A673 (cell line): ENCODE measurements around the gene ASB8. TPM values are rescaled to one million over a fixed set of nuclear protein-coding genes. Genes with fewer than 3 reads are reported as not detected.

Experiments used
- BruUV-seq: library from RNA; stranded (reverse); fragments of 400-500 nt; replicated peaks from 2 replicates; lab custom pipeline; 2021; lab: Mats Ljungman, UMichigan
- CTCF ChIA-PET: fragments of 300-600 bp; sonication (Branson Sonifier 250); formaldehyde crosslinking; loops from one replicate; lab custom pipeline; 2022; ENCODE audit warnings: antibody characterized with exemption; lab: Charles Lee
- POLR2A ChIA-PET: fragments of 300-600 bp; sonication (Branson Sonifier 250); formaldehyde crosslinking; loops from one replicate; lab custom pipeline; 2022; ENCODE audit warnings: antibody characterized with exemption; ENCODE audit not compliant: low non-redundant PET; lab: Charles Lee
- DNase-seq: peaks from one replicate; pipeline ENCODE4 v3.0.0-alpha.2; 2015; ENCODE audit warnings: low spot score
- H3K27ac ChIP-seq: fragments of 200-600 bp; sonication (generic); 2 replicates; pipeline ENCODE4 v1.5.1; 2016; ENCODE audit warnings: mixed run types, low read depth, mild to moderate bottlenecking, mixed read lengths, antibody characterized with exemption, low read length; ENCODE audit not compliant: poor library complexity, severe bottlenecking
- H3K27me3 ChIP-seq: fragments of 200-600 bp; sonication (generic); replicated peaks from 2 replicates; pipeline ENCODE4 v1.6.1; 2017; ENCODE audit warnings: mixed run types, low read depth, mild to moderate bottlenecking, mixed read lengths, antibody characterized with exemption, low read length; ENCODE audit not compliant: insufficient read depth, poor library complexity
- H3K36me3 ChIP-seq: fragments of 200-600 bp; sonication (generic); 2 replicates; pipeline ENCODE4 v1.6.1; 2016; ENCODE audit warnings: mixed run types, mild to moderate bottlenecking, mixed read lengths, antibody characterized with exemption, low read length; ENCODE audit not compliant: insufficient read depth, poor library complexity, severe bottlenecking
- H3K4me1 ChIP-seq: fragments of 200-600 bp; sonication (generic); 2 replicates; pipeline ENCODE4 v1.6.1; 2017; ENCODE audit warnings: mixed run types, mild to moderate bottlenecking, mixed read lengths, antibody characterized with exemption, low read length; ENCODE audit not compliant: insufficient read depth, poor library complexity, severe bottlenecking
- H3K4me3 ChIP-seq: fragments of 200-600 bp; sonication (generic); 2 replicates; pipeline ENCODE4 v1.5.1; 2016; ENCODE audit warnings: low read depth, mixed run types, mild to moderate bottlenecking, mixed read lengths, low read length; ENCODE audit not compliant: poor library complexity, severe bottlenecking
- H3K9me3 ChIP-seq: fragments of 200-600 bp; sonication (generic); 2 replicates; pipeline ENCODE4 v1.6.1; 2016; ENCODE audit warnings: mixed run types, low read depth, mild to moderate bottlenecking, mixed read lengths, antibody characterized with exemption, low read length; ENCODE audit not compliant: poor library complexity, severe bottlenecking
- EZH2 ChIP-seq: fragments of 200-600 bp; sonication (generic); IDR thresholded peaks from 2 replicates; pipeline ENCODE4 v1.6.1; 2017; ENCODE audit warnings: borderline replicate concordance, low read depth, mild to moderate bottlenecking, mixed read lengths, antibody characterized with exemption, low read length; ENCODE audit not compliant: poor library complexity, severe bottlenecking
- intact Hi-C: fragments of 100-400 bp; cut with micrococcal nuclease; formaldehyde crosslinking; loops from one replicate; pipeline ENCODE4 v1.10.0; 2022; ENCODE audit not compliant: unreplicated experiment
- total RNA-seq: library from RNA; stranded (reverse); gene quantifications from 2 replicates; pipeline ENCODE4 v1.2.3, GENCODE V29; 2021
- TF ChIP-seq, protein P1 (sequence below): fragments of 300-800, 200-600 bp; sonication (generic); conservative IDR thresholded peaks from 2 replicates; pipeline ENCODE4 v1.5.1; 2017; ENCODE audit warnings: low read depth, mild to moderate bottlenecking, antibody characterized with exemption, low read length, moderate library complexity, mixed read lengths

The ASB8 gene
- total RNA-seq, 1 experiment from 2014 or later, result 23.5 TPM

DNA sequence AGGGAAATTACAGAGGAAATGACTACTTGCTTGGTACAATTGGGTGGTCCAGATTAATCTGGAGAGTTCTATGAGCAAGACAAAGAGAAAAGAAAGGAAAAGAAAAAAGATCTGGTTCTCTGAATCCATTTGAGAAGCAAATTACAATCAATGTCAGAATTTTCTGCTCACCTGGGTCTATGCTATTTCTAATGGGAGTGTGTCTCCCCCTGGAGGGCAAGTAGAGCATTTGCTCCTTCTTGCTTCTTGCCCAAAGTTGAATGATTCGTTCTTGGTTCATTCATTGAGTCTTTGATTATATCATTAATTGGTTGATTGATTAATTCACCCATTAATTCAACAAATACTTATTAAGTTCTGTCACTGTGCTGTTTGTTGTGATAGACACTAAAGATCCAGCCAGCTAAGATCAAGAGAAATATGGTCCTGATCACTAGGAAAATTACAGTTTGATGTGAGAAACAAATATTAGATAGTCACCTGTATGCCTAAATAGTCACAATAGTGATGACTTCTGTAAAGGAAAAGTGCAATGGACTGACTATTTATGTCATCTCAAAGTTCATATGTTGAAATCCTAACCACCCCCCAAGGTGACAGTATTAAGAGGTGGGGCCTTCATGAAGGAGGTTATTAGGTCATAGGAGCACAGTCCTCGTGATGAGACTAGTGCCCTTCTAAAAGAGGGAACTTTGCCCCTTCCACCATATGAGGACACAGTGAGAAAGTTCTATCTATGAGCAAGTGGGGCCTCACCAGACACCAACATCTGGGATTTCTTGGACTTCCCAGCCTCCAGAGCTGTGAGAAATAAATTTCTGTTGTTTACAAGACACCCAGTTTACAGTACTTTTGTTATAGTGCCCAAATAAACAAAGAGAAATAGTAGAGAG, 8.0 kb upstream of the ASB8 start:
- BruUV-seq, result no TSS peak
- Histone ChIP-seq H3K36me3 (no peaks in the 10 kb centered on the region), H3K9me3 (no peaks in the 10 kb centered on the region), H3K27ac (no peak overlapping the region), H3K27me3 (no peaks in the 10 kb centered on the region), H3K4me3 (no peak overlapping the region), H3K4me1 (no peaks in the 10 kb centered on the region)
- TF ChIP-seq, protein P1, sequence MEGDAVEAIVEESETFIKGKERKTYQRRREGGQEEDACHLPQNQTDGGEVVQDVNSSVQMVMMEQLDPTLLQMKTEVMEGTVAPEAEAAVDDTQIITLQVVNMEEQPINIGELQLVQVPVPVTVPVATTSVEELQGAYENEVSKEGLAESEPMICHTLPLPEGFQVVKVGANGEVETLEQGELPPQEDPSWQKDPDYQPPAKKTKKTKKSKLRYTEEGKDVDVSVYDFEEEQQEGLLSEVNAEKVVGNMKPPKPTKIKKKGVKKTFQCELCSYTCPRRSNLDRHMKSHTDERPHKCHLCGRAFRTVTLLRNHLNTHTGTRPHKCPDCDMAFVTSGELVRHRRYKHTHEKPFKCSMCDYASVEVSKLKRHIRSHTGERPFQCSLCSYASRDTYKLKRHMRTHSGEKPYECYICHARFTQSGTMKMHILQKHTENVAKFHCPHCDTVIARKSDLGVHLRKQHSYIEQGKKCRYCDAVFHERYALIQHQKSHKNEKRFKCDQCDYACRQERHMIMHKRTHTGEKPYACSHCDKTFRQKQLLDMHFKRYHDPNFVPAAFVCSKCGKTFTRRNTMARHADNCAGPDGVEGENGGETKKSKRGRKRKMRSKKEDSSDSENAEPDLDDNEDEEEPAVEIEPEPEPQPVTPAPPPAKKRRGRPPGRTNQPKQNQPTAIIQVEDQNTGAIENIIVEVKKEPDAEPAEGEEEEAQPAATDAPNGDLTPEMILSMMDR, result peak; percentile 90
- TF ChIP-seq EZH2, result no peak
- DNase-seq, result peak; percentile 68
- POLR2A ChIA-PET, result interaction anchor here (0.6 kb wide), 1 partner anchor 81 kb away, joined by 22 read pairs; no protein-coding TSS in a partner anchor
- intact Hi-C loops, result loop anchor here (10.0 kb wide), 1 partner anchor 451 kb away; no protein-coding TSS in a partner anchor
- CTCF ChIA-PET, result interaction anchor here (1.5 kb wide), 1 partner anchor 223 kb away, joined by 5 read pairs; no protein-coding TSS in a partner anchor

DNA sequence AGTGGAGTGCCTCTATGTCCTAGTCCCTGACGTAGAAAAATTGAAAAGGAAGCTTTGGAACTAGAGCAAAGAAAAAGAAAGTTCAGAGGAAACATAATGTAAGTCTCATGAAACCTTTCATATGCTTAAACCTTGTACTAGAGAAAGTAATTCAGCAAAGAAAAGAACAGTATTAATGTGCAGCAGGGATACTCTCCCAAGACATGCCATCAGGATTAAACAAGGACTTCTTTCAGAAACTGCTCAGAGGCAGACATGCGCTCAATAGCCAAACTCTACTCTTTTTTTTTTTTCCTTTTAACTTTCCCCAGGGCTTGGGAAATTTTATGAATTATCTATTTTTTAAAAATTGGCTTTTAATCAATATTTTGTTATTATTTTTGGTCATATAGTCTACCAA, 7.1 kb upstream of the ASB8 start:
- TF ChIP-seq, protein P1, result no peak
- TF ChIP-seq EZH2, result no peak
- Histone ChIP-seq H3K4me3 (no peak overlapping the region), H3K9me3 (no peaks in the 10 kb centered on the region), H3K36me3 (no peaks in the 10 kb centered on the region), H3K27me3 (no peaks in the 10 kb centered on the region), H3K27ac (no peak overlapping the region), H3K4me1 (no peaks in the 10 kb centered on the region)
- intact Hi-C loops, result loop anchor here (10.0 kb wide), 1 partner anchor 450 kb away; no protein-coding TSS in a partner anchor
- no TSS peak for BruUV-seq
- CTCF ChIA-PET, result no interaction called here
- no peak for DNase-seq
- POLR2A ChIA-PET, result interaction anchor here (0.6 kb wide), 1 partner anchor 218 kb away, joined by 3 read pairs; no protein-coding TSS in a partner anchor

DNA sequence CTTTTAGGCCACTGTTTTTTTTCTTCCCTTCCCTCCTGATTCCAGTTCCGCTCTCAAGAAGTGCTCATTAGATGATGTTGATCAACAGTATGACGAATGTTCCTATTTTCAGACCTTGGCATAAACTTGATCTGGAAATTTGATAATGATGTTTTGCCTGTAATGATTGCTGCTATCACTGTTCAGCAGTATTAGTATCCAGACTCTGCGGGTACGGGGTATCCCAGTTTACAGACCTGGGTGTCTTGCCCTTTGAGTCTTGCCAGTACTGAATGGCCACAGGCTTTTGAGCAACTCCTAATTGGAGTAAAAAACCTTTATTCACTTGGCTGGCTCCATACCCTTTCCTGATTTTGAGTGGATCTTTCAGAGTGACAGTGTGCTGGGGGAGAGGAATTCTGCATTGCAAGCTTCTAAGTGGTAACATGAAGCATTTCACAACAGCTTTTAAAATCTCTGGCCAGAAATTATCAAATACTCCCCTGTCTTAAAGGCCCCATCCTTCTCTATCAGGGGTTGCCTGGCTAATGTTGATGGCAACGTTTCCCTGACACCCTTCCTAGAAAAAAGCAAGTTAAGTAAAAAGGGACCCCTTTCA, 5.9 kb upstream of the ASB8 start:
- POLR2A ChIA-PET, result no interaction called here
- no peak overlapping the region for H3K4me3 ChIP-seq
- DNase-seq, result no peak
- CTCF ChIA-PET, result no interaction called here
- H3K9me3 ChIP-seq, result no peaks in the 10 kb centered on the region
- no peak overlapping the region for H3K27ac ChIP-seq
- BruUV-seq, result no TSS peak
- TF ChIP-seq EZH2, result no peak
- TF ChIP-seq, protein P1, result no peak
- H3K27me3 ChIP-seq, result no peaks in the 10 kb centered on the region
- intact Hi-C loops, result loop anchor here (10.0 kb wide), 1 partner anchor 448 kb away; no protein-coding TSS in a partner anchor
- no peaks in the 10 kb centered on the region for H3K4me1 ChIP-seq
- no peaks in the 10 kb centered on the region for H3K36me3 ChIP-seq
